ENCODE results near the gene KRTAP5-5.

DNA sequence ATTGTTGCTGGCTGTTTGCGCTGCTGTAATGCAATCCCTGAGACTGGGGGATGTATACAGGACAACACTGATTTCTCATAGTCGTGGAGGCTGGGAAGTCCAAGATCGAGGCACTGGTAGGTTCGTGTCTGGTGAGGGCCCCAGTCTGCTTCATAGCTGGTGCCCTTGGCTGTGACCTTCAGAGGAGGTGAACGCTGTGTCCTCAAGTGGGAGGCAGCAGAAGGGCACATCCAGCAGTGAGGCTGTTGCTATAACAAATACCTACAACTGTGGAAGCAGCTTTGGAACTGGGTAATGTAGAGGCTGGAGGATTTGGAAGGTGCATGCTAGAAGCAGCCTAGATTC, 21.3 kb downstream of the KRTAP5-5 start:
- TF ChIP-seq POLR2A (IDR thresholded peaks at IDR 0.05) (no peak), POLR2AphosphoS5 (IDR thresholded peaks at IDR 0.05) (no peak), CTCF (IDR thresholded peaks at IDR 0.05) (no peak)

Data from prostate gland (tissue), 2 donors.